IMR-90 (cell line): ENCODE results near the gene FLYWCH1. TPM values are rescaled to one million over a fixed set of nuclear protein-coding genes. Genes with fewer than 3 reads are reported as not detected.

Experiments used
- BHLHE40 ChIP-seq: fragments of 150-350 bp; IDR thresholded peaks from 2 replicates; pipeline ENCODE4 v1.6.1; 2016; ENCODE audit warnings: mild to moderate bottlenecking, low read depth, low read length
- CTCF ChIP-seq: conservative IDR thresholded peaks from 2 replicates; pipeline ENCODE4 v1.5.1; 2012; ENCODE audit warnings: mild to moderate bottlenecking, low read depth, low read length, improper control_type of control experiment
- FOS ChIP-seq: fragments of 150-350 bp; IDR thresholded peaks from 2 replicates; pipeline ENCODE4 v1.6.1; 2016; ENCODE audit warnings: low read depth, low read length
- MAFK ChIP-seq: IDR thresholded peaks from 2 replicates; pipeline ENCODE4 v1.6.1; 2012; ENCODE audit warnings: low read depth, low read length, improper control_type of control experiment
- RCOR1 ChIP-seq: IDR thresholded peaks from 2 replicates; pipeline ENCODE4 v1.6.1; 2012; ENCODE audit warnings: mild to moderate bottlenecking, low read length, improper control_type of control experiment; ENCODE audit not compliant: insufficient replicate concordance
- polyA plus RNA-seq, 3 experiments: library from polyadenylated mRNA; depleted of rRNA; stranded (reverse); fragments of >200 nt; gene quantifications; 2 replicates each; pipeline ENCODE4 v1.2.3, GENCODE V29; 2012; ENCODE audit warnings: low replicate concordance in 1 of 3
- total RNA-seq: library from RNA; depleted of rRNA; stranded (reverse); fragments of >200 nt; gene quantifications from 2 replicates; pipeline ENCODE4 v1.2.3, GENCODE V29; 2012

Gene FLYWCH1
- total and polyA plus RNA-seq, 2 of the 4 experiments (the other 2 are of a cell fraction): 14.3 to 25.2 TPM

- no peak for TF ChIP-seq BHLHE40
- TF ChIP-seq RCOR1: no peak
- TF ChIP-seq FOS: no peak
- TF ChIP-seq MAFK: no peak
- no peak for TF ChIP-seq CTCF
These were observed at the start of gene FLYWCH1 (continued) for GRCh38 chr16:2911638-2912329.
